NCI-H2227 (cell line): Measurements from ENCODE around the gene SV2C.
"Not testable (repeated sequence)": the region's sequence is repeated elsewhere in the genome, so short reads cannot be mapped to it uniquely, and the experiment has no call there.

Source experiments
- DNase-seq: peaks from one replicate; lab custom pipeline; 2025; ENCODE audit not compliant: unreplicated experiment; lab: John Stamatoyannopoulos, UW

SV2C gene

DNA sequence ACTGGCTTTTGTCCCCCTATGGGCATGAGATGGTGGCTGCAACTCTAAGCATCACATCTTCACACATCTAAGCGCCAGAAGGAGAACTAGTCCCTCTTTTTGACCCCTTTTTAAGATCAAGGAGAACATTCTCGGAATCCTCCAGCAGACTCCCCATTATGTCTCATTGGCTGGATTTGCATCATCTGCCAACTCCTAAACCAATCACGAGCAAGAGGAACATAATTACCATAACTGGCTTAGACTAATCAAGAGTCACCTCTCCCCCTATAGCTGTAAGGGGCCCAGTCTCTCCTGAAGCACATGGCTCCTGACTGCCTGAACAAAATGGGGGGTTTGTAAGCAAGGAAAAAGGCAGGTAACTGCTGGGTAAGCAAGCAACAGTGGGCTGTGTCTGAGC, 251.4 kb downstream of the SV2C start:
- DNase-seq, result no peak

DNA sequence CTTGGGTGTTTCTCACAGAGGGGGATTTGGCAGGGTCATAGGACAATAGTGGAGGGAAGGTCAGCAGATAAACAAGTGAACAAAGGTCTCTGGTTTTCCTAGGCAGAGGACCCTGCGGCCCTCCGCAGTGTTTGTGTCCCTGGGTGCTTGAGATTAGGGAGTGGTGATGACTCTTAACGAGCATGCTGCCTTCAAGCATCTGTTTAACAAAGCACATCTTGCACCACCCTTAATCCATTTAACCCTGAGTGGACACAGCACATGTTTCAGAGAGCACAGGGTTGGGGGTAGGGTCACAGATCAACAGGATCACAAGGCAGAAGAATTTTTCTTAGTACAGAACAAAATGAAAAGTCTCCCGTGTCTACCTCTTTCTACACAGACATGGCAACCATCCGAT, 252.3 kb downstream of the SV2C start:
- not testable (repeated sequence) for DNase-seq

- DNase-seq, result not testable (repeated sequence)
Observed at GRCh38 chr5:76336253-76336809, 253.1 kb downstream of the SV2C start.

- DNase-seq, result no peak
Observed at GRCh38 chr5:76337953-76338451, 254.8 kb downstream of the SV2C start.

DNA sequence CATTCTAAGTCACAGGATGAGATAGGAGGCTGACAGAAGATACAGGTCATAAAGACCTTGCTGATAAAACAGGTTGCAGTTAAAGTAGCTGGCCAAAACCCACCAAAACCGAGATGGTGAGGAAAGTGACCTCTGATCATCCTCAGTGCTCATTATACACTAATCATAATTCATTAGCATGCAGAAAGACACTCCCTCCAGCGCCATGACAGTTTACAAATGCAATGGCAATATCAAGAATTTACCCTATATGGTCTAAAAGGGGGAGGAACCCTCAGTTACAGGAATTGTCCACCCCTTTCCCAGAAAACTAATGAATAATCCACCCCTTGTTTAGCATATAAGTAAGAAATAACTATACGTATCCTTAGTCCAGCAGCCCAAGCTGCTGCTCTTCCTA, 256.7 kb downstream of the SV2C start:
- no peak for DNase-seq

- no peak for DNase-seq
Observed at GRCh38 chr5:76341651-76342334, 258.6 kb downstream of the SV2C start.

DNA sequence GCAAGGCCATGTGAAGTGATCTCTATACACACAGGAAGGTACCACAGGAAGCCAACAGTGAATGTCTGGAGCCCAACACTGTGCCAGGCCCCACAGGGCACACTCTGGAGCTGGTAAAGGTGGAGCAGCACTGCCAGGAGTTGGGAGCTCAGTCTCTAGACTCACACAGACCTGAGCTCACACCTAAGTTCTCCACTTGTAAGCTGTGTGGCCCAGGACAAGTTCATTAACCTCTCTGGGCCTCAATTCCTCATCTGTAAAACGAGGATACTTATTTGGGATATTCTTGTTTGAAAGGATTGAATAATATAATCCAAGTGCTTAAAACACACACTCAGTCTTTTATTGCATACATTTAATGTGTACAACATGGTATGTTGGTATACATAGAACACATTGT, 259.3 kb downstream of the SV2C start:
- DNase-seq, result no peak

GRCh38 chr5:76345582-76345981, 262.4 kb downstream of the SV2C start:
- no peak for DNase-seq

GRCh38 chr5:76351176-76351575, 268.0 kb downstream of the SV2C start:
- DNase-seq, result no peak

DNA sequence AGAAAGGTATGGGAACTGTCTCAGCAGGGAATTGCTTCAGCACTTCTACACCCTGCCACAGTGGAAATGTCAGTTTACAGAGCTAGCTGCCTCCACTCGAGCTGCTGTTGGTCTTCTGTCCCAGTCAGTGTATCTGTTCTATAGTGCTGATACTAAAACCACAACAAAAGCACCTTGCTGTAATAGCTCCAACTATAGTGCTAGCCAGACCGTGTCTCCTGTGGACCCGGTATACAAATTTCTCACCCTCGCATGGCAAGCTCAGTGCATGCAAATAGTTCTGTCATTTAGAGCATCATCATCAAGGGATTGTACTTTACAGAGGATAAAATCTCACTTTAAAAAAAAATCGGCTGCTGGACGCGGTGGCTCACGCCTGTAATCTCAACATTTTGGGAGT, 268.4 kb downstream of the SV2C start:
- DNase-seq, result no peak

GRCh38 chr5:76356887-76357286, 273.7 kb downstream of the SV2C start:
- DNase-seq, result no peak

- DNase-seq, result no peak
Observed at GRCh38 chr5:76363352-76364225, 280.4 kb downstream of the SV2C start.

DNA sequence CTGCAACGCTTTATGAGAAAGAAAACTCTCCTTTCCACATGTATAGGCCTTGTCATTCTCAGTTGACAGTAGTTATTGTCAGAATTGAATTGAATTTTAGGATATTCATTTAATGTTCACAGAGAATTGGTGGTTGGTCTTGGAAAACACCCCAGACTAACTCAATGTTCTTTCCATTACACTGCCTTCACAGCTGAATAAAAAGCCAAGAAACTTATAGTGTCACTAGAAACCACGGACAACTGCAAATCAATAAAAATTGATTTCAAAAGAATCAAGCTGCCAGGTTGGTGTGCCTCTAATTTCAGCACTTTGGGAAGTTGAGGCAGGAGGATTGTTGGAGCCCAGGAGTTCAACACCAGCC, 281.0 kb downstream of the SV2C start:
- DNase-seq, result no peak

DNA sequence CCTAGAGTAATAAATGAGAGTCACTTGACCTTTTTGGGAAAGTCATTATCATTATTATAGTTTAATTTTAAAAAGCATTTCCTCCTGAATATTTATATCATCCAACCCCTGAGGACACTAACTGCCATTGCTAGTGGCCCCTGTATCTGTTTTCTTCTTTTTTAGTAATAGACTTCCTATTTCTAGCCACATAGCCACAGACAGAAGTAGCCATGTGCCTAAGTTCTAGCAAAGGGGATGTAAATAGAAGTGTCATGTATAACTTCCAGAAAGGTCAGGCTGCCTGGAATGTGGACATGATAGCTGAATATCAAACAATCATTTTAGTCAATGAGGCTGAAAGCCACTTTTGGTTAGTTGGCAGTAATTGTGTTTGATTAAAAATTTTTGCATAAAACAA, 282.4 kb downstream of the SV2C start:
- no peak for DNase-seq

GRCh38 chr5:76366596-76366995, 283.4 kb downstream of the SV2C start:
- DNase-seq, result no peak

DNA sequence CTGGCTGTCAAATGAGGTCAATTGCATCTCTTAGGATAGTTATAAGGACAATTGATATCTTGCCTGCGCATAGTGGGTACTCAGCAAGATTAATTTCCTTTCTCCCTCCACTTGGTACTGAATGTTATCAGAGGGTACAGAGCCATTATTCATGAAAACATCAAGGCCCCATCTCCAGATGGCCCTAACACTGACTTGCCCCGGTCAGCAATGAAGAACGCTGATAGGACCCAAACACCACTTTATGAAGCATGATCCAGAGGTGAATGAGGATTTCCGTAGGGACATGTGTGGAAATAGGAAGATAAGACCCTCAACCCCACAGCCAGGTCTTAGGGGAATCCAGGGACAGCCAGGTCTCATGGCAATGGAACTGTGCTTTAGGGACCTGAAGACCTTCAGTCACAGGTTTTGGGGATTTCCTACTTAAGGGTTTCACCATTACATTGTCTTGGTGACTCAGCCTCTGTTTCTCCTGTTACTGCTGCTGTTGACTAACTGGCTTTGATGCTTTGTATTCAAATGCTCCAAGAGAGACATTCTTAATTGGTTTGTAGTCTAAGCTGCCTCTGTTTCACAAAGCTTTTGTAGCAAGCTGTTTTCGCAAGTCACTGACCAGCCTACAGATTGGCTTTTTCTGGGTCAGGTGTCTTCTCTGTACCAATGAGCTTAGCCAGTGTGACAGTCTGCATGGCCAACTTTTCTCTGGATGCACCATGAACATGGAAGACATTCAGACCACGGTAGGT, 284.6 kb downstream of the SV2C start:
- DNase-seq, result no peak

- no peak for DNase-seq
Observed at GRCh38 chr5:76368941-76369340, 285.8 kb downstream of the SV2C start.

DNA sequence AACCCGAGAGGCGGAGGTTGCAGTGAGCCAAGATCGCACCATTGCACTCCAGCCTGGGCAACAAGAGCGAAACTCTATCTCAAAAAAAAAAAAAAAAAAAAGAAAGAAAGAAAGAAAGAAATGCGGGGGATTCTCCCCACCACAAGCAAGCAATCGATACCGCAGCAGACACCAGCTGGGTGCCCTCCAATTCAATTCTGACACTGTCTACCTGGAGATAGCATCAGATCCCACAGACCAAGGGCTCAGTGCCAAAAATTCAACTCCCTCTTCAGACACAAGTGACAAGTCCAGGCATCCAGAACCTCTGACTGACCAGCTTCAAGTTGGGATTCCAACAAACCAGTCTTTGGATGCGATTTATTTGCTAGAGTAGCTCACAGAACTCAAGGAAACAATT, 286.5 kb downstream of the SV2C start:
- DNase-seq, result not testable (repeated sequence)

GRCh38 chr5:76371960-76372322, 288.8 kb downstream of the SV2C start:
- DNase-seq, result no peak

GRCh38 chr5:76372323-76373054, 289.3 kb downstream of the SV2C start:
- DNase-seq, result no peak
